ENCODE measurements around the gene SCP2.
A peak's percentile ranks its signal among the peaks of the same experiment; 100 is the strongest.

The SCP2 gene

GRCh38 chr1:53082826-53083455 is 155.9 kb downstream of the SCP2 start:
- no peak for DNase-seq (ENCODE audit: low spot score)

- DNase-seq (ENCODE audit: low spot score), result no peak
These were observed 156.8 kb downstream of the SCP2 start for GRCh38 chr1:53083636-53084588.

GRCh38 chr1:53084589-53084971 is 157.5 kb downstream of the SCP2 start:
- no peak for DNase-seq (ENCODE audit: low spot score)

GRCh38 chr1:53085405-53085804 is 158.3 kb downstream of the SCP2 start:
- no peak for DNase-seq (ENCODE audit: low spot score)

DNA sequence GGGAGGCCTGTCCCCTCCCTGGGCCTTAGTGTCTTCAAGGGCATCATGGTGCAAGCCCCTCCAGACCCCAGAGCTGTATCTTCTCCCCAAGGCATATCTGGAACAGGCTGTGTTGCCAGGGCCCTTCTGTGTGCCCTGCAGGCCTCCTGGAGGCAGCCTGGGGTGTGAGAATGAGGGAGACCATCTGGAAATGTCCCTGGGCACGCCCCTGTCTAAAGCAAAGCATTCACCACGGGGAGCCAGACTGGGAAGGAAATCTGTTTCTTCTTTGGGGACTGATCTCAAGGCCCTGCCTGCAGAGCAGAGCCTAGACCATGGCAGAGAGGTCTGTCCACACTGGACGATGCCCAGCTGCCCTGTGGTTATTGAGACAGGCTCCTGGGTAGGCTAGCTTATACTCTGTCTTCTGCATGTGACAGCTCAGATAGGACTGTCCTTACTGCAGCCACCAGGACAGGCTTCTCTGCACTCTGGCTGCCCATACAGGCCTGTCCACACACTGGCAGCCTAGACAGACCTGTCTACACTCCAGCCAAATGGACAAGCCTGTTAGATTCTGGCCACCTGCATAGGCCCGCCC is 159.5 kb downstream of the SCP2 start:
- no peak for DNase-seq (ENCODE audit: low spot score)

DNA sequence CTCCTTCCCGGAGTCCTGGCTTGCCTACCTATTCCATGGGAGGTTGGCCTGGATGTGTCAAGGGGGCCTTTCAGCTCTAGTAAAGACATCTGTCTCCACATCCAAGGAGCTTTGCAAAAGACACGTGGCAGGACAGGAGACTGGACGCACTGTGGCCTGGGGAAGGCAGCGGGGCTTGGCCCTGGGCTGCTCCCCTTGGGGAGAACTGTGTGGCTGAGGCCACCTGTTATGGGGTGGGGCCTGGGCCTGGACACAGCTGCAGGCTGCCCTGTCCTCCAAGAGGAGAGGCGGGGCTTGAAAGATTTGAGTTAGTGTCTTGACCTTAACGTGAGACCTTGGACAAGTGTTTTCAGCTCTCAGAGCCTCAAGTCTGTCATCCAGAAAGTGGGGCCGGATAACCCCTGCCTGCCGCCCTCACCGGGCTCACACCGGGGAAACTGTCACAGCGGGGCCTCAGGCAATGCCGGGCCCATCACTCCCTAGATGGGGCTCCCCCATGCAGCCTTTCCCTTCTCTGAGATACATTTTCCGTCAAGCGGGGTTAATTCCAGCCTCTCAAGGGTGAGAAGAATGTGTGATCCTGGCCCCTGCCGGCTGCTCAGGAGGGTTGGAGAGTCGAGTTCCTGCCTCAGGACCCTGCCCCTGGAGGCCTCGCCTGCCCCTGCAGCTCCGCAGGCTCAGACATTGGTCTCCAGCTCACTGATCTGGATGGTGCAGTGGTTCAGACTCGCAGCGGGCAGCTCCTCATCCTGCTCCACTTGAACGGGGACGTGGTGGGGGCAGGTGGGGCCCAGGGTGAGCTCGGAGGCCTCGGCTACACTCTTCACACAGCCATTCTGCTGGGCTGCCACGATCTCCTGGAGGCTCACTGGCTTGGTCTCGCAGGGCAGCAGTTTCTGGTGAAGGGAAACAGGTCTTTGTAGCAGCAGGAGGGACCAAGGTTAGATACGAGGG is 160.5 kb downstream of the SCP2 start:
- DNase-seq (ENCODE audit: low spot score), result no peak

DNA sequence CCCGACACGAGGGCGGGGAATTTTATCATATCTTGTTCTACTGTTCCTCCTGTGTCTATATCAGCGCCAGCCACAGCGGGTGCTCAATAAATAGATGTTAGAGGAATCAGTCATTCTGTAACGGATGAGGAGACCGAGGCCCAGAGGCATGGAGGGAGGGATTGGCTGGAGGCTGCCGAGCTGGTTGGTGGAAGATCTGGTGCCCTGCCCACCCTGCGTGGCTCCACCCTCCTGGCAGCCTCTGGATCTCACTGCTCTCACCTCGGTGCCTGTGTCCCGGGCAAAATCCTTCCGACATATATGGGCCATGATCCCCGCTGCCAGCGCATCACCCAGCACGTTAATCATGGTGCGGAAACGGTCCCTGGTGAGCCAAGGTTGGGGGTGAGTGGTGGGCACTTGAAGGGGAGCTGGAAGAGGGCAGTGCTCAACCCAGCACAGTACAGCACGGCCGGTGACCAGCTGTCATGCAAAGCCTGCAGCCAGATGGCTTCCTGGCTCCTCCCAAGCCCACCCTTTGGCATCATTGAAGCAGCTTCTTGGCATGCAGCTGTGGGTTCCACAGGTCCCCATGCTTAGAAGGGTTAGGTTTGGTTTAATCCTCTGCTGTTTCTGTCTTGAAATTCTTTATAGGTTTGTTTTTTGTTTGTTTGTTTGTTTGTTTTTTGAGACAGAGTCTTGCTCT is 161.7 kb downstream of the SCP2 start:
- no peak for DNase-seq (ENCODE audit: low spot score)

- DNase-seq (ENCODE audit: low spot score), result no peak
These were observed 162.6 kb downstream of the SCP2 start for GRCh38 chr1:53089478-53090226.

- no peak for DNase-seq (ENCODE audit: low spot score)
These were observed 163.4 kb downstream of the SCP2 start for GRCh38 chr1:53090227-53091147.

- peak; percentile 16 for DNase-seq (ENCODE audit: low spot score)
These were observed 165.0 kb downstream of the SCP2 start for GRCh38 chr1:53091841-53092645.

DNA sequence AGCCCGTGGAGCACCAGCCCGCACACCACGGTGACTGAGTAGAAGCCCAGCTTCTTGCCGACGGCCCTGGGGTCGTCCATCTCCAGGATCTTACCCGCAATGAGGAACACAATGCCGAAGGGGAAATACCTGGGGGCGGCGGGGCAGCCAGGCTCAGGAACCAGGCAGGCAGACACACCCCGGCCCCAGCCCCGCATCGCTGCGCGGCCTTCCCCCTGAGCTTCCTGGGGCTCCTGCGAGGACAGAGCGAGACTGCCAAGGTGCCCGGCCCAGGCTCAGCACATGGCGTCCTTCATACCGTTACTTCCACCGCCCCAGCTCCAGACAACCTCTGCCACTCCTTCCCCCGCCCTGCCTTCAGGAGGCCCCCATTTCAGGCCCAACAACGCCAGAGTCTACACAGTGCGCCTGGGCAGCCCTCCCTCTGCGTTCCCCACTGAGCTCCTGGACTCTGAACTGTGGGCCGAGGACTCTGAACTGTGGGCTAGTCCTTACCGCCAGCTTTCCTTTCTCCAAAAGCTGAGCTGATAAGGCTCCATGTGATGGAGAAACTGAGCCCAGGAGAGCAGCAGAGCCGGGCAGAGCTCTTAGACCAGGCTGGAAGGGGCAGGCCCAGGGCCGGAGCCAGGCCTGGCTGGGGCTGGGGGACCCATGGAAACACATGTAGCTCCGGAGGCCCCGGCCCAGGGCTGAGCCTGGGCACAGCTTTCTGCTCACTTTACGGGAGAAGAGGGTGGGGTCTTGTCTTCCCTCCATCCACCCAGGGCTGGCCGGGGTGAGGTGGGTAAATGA is 165.8 kb downstream of the SCP2 start:
- DNase-seq (ENCODE audit: low spot score), result no peak

- no peak for DNase-seq (ENCODE audit: low spot score)
These were observed 166.3 kb downstream of the SCP2 start for GRCh38 chr1:53093451-53093754.

- no peak for DNase-seq (ENCODE audit: low spot score)
These were observed 166.9 kb downstream of the SCP2 start for GRCh38 chr1:53093778-53094532.

DNA sequence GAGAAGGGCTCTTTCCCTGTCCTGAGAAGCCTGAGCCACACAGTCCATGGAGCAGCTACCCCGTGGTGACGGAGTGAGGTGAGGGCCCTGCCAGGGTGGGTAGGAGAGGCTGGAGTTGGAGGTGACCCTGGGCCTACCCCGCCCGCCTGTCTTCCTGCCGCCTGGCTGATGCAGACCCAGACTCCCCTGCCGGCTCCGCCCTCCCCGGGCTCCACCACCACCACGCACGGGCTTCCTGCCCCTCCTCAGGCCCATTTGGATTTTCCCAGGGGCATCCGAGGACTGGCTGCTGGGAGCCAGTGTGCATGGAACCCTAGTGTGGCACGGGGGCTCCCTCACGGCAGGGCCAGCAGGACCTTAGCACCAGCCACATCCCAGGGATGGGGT is 167.4 kb downstream of the SCP2 start:
- no peak for DNase-seq (ENCODE audit: low spot score)

Data from AG08395 (cell line).